Subcutaneous adipose tissue (tissue), 4 donors: ENCODE results near the gene ARL8B. TPM values are rescaled to one million over a fixed set of nuclear protein-coding genes. Genes with fewer than 3 reads are reported as not detected.

ENCODE experiments used
- CTCF ChIP-seq: fragments of 450-650 bp; IDR thresholded peaks from one replicate; pipeline ENCODE4 v1.5.1; 2016; ENCODE audit warnings: low read depth, mild to moderate bottlenecking, control low read depth, antibody characterized with exemption, moderate library complexity
- total RNA-seq, 4 donors: library from RNA; depleted of rRNA; stranded (reverse); fragments of >200 nt; gene quantifications; one replicate each; pipeline ENCODE4 v1.1.0, GENCODE V29; 2016

The ARL8B gene
- total RNA-seq, 4 donors from 2014 or later, result 49.4 to 136 (median 73.6) TPM

GRCh38 chr3:5192571-5193365 is 70.7 kb downstream of the ARL8B start:
- no peak for TF ChIP-seq CTCF

- TF ChIP-seq CTCF, result no peak
Observed at GRCh38 chr3:5194341-5194740, 72.2 kb downstream of the ARL8B start.

GRCh38 chr3:5194801-5195509 is 72.9 kb downstream of the ARL8B start:
- no peak for TF ChIP-seq CTCF

GRCh38 chr3:5195605-5196004 is 73.5 kb downstream of the ARL8B start:
- no peak for TF ChIP-seq CTCF

GRCh38 chr3:5197022-5197421 is 74.9 kb downstream of the ARL8B start:
- TF ChIP-seq CTCF, result no peak

GRCh38 chr3:5197470-5198312 is 75.6 kb downstream of the ARL8B start:
- no peak for TF ChIP-seq CTCF

- no peak for TF ChIP-seq CTCF
Observed at GRCh38 chr3:5198313-5198677, 76.2 kb downstream of the ARL8B start.
